ENCODE measurements around the gene LPAR6. TPM values are rescaled to one million over a fixed set of nuclear protein-coding genes. Genes with fewer than 3 reads are reported as not detected.

LPAR6 gene
- total RNA-seq, 1 donor from 2014 or later: 98.0 TPM

DNA sequence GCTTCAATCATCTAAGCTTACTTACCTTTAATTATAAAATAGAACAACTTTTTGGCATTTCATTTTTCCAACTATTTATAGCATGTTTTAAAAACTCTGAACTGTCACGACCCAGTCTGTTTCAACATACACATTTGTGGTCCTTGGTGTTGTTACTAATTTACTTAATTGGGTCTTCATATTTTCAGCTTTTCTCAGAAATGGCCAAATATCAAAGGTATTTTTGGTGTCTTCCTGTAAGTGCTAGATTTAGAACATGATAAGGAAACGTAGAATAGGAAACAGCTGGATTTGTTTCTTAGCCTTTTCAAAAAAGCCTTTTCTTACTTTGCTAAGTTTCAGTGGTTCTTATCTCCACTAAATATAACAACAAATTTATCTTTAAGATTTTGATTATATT lies 11.4 kb downstream of the LPAR6 start:
- Mint-ChIP-seq H3K9me3 (ENCODE audit: unreplicated experiment) (no peaks in the 10 kb centered on the region), H3K27me3 (ENCODE audit: unreplicated experiment) (peaks cover 4% of the 10 kb centered on the region), H3K4me3 (ENCODE audit: unreplicated experiment) (no peak overlapping the region), H3K36me3 (ENCODE audit: low read depth, unreplicated experiment) (peaks cover 3% of the 10 kb centered on the region), H3K4me1 (ENCODE audit: unreplicated experiment) (peaks cover 20% of the 10 kb centered on the region), H3K27ac (ENCODE audit: unreplicated experiment) (peak overlapping the region; percentile 76)
- no peak for DNase-seq (ENCODE audit: low spot score)
- TF ChIP-seq, protein P1, sequence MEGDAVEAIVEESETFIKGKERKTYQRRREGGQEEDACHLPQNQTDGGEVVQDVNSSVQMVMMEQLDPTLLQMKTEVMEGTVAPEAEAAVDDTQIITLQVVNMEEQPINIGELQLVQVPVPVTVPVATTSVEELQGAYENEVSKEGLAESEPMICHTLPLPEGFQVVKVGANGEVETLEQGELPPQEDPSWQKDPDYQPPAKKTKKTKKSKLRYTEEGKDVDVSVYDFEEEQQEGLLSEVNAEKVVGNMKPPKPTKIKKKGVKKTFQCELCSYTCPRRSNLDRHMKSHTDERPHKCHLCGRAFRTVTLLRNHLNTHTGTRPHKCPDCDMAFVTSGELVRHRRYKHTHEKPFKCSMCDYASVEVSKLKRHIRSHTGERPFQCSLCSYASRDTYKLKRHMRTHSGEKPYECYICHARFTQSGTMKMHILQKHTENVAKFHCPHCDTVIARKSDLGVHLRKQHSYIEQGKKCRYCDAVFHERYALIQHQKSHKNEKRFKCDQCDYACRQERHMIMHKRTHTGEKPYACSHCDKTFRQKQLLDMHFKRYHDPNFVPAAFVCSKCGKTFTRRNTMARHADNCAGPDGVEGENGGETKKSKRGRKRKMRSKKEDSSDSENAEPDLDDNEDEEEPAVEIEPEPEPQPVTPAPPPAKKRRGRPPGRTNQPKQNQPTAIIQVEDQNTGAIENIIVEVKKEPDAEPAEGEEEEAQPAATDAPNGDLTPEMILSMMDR (IDR thresholded peaks at IDR 0.05; ENCODE audit: unreplicated experiment): no peak

DNA sequence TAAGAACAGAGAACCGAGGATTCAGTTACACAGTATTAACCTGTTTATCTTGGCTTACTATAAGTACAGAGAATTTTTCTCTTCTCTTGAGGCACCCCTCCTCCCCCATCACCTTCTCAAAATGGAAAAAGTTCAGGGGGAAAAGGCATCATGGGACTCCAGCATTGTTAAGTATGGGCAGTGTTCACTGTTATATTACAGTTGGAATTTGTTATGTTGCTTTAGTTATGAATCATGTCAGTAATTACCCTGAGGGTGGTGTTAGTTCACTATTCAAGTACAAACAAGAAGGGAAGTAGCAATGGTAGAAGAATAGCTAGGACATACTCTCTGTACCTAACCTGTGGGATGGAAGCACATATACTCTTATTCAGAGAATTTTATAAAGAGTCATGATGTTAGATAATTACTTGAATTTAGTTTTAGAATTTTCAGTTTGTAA lies 12.0 kb downstream of the LPAR6 start:
- no peak for DNase-seq (ENCODE audit: low spot score)
- H3K4me1 Mint-ChIP-seq (ENCODE audit: unreplicated experiment): peaks cover 18% of the 10 kb centered on the region
- peaks cover 9% of the 10 kb centered on the region for H3K36me3 Mint-ChIP-seq (ENCODE audit: low read depth, unreplicated experiment)
- TF ChIP-seq, protein P1 (IDR thresholded peaks at IDR 0.05; ENCODE audit: unreplicated experiment): no peak
- no peaks in the 10 kb centered on the region for H3K9me3 Mint-ChIP-seq (ENCODE audit: unreplicated experiment)
- peak overlapping the region; percentile 65 for H3K27ac Mint-ChIP-seq (ENCODE audit: unreplicated experiment)
- no peak overlapping the region for H3K4me3 Mint-ChIP-seq (ENCODE audit: unreplicated experiment)
- peaks cover 2% of the 10 kb centered on the region for H3K27me3 Mint-ChIP-seq (ENCODE audit: unreplicated experiment)

GRCh38 chr13:48400090-48400694 lies 12.7 kb downstream of the LPAR6 start:
- DNase-seq (ENCODE audit: low spot score): no peak
- Mint-ChIP-seq H3K9me3 (ENCODE audit: unreplicated experiment) (no peaks in the 10 kb centered on the region), H3K27me3 (ENCODE audit: unreplicated experiment) (peaks cover 2% of the 10 kb centered on the region), H3K27ac (ENCODE audit: unreplicated experiment) (peak overlapping the region; percentile 76), H3K4me1 (ENCODE audit: unreplicated experiment) (peaks cover 18% of the 10 kb centered on the region), H3K4me3 (ENCODE audit: unreplicated experiment) (no peak overlapping the region), H3K36me3 (ENCODE audit: low read depth, unreplicated experiment) (peaks cover 16% of the 10 kb centered on the region)
- TF ChIP-seq, protein P1 (IDR thresholded peaks at IDR 0.05; ENCODE audit: unreplicated experiment): no peak

- no peak for DNase-seq (ENCODE audit: low spot score)
- H3K27ac Mint-ChIP-seq (ENCODE audit: unreplicated experiment): no peak overlapping the region
- peaks cover 27% of the 10 kb centered on the region for H3K36me3 Mint-ChIP-seq (ENCODE audit: low read depth, unreplicated experiment)
- no peak overlapping the region for H3K4me3 Mint-ChIP-seq (ENCODE audit: unreplicated experiment)
- peaks cover 5% of the 10 kb centered on the region for H3K27me3 Mint-ChIP-seq (ENCODE audit: unreplicated experiment)
- H3K9me3 Mint-ChIP-seq (ENCODE audit: unreplicated experiment): no peaks in the 10 kb centered on the region
- TF ChIP-seq, protein P1 (IDR thresholded peaks at IDR 0.05; ENCODE audit: unreplicated experiment): no peak
- H3K4me1 Mint-ChIP-seq (ENCODE audit: unreplicated experiment): peaks cover 11% of the 10 kb centered on the region
Measured at GRCh38 chr13:48398450-48399095, 14.3 kb downstream of the LPAR6 start.

GRCh38 chr13:48397744-48398143 lies 15.2 kb downstream of the LPAR6 start:
- TF ChIP-seq, protein P1 (IDR thresholded peaks at IDR 0.05; ENCODE audit: unreplicated experiment): no peak
- H3K36me3 Mint-ChIP-seq (ENCODE audit: low read depth, unreplicated experiment): peaks cover 35% of the 10 kb centered on the region

More at GRCh38 chr13:48397744-48398143, 15.2 kb downstream of the LPAR6 start:
- Mint-ChIP-seq H3K4me1 (ENCODE audit: unreplicated experiment) (peaks cover 11% of the 10 kb centered on the region), H3K4me3 (ENCODE audit: unreplicated experiment) (no peak overlapping the region), H3K27me3 (ENCODE audit: unreplicated experiment) (peaks cover 5% of the 10 kb centered on the region), H3K27ac (ENCODE audit: unreplicated experiment) (no peak overlapping the region), H3K9me3 (ENCODE audit: unreplicated experiment) (no peaks in the 10 kb centered on the region)
- DNase-seq (ENCODE audit: low spot score): no peak

All from endothelial cell (in vitro differentiated cells).